ENCODE data around the gene LRTM2.

GRCh38 chr12:1841586-1842182 is 21.3 kb downstream of the LRTM2 start:
- no peak for TF ChIP-seq CTCF (IDR thresholded peaks at IDR 0.05; ENCODE audit: poor library complexity, severe bottlenecking)
- TF ChIP-seq POLR2AphosphoS5 (IDR thresholded peaks at IDR 0.05) = no peak
